Large intestine (tissue), 3 donors: ENCODE measurements around the gene SERPINA3. TPM values are rescaled to one million over a fixed set of nuclear protein-coding genes. Genes with fewer than 3 reads are reported as not detected.

Experiments used
- DNase-seq, 2 donors: peaks; one replicate each; pipeline versions ENCODE4 v3.0.0 to v3.0.0-alpha.2; 2013
- H3K27ac ChIP-seq: one replicate; pipeline ENCODE4 v1.5.1; 2013; ENCODE audit warnings: low read length
- H3K27me3 ChIP-seq: 2 replicates; pipeline ENCODE4 v1.6.1; 2013; ENCODE audit warnings: low read length; ENCODE audit not compliant: control insufficient read depth, insufficient read depth
- H3K36me3 ChIP-seq: 2 replicates; pipeline ENCODE4 v1.6.1; 2013; ENCODE audit warnings: low read length; ENCODE audit not compliant: control insufficient read depth, insufficient read depth
- H3K4me1 ChIP-seq: one replicate; pipeline ENCODE4 v1.6.1; 2013; ENCODE audit warnings: low read length; ENCODE audit not compliant: control insufficient read depth, insufficient read depth
- H3K4me3 ChIP-seq: one replicate; pipeline ENCODE4 v1.5.1; 2013; ENCODE audit warnings: low read length
- H3K9me3 ChIP-seq: one replicate; pipeline ENCODE4 v1.6.1; 2013; ENCODE audit warnings: mild to moderate bottlenecking, low read depth, low read length, moderate library complexity; ENCODE audit not compliant: control insufficient read depth
- WGBS: methylation state at CpG from one replicate; pipeline ENCODE4 v1.1.5; 2013; ENCODE audit warnings: low lambda C conversion rate; ENCODE audit not compliant: insufficient coverage; 5-methylcytosine and 5-hydroxymethylcytosine counted together
- polyA plus RNA-seq: library from polyadenylated mRNA; unstranded; fragments of 120-200 nt; gene quantifications from one replicate; pipeline ENCODE4 v1.2.1, GENCODE V29; 2013

SERPINA3 gene
- polyA plus RNA-seq, 1 donor: 0.51 TPM

DNA sequence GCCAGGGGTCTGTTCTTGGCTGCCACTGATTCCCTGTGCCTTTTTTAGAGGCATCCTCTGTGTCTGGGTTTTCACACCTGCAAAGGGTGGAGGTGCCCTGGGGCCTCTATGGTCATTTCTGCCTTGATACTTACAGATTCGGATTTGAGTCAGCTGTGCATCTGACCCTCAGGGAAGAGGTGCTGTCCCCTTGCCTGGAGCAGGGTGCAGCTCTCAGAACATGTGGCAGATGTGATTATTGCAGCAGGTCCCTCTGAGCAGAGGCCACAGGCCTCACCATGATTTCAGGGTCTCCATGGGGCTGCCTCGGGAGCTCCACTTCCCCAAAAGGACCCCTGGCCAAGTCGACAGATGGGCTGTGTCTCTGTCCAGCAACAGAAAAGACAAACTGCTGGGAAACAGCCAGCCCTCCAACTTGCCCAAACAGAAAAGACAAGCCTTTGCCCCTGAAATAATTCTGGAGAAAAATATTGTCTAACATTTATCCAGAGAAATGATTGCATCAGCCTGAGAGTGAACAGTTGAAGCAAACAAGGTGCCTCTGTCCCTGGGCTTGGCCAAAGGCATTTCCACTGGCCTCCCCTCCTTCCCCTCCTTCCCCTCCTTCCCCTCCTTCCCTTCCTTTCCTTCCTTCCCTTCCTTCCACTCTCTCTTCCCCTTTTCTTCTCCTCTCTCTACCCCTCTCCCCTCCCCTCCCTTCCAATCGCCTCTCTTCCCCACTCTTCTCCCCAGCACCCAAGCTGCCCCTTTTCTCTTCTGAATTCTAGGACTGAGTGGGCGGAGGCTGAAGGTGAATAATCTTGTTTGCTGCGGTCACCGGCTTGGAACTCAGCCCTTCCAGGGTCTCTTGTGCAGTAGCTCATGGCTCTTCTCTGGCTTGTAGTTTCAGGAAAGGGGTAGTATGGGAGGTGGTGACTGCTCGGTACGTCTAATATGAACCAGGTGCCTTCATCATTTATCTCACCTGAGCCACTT, 676 bp downstream of the SERPINA3 start:
- no peaks in the 10 kb centered on the region for H3K9me3 ChIP-seq
- peaks cover 3% of the 10 kb centered on the region for H3K4me1 ChIP-seq
- no peaks in the 10 kb centered on the region for H3K27me3 ChIP-seq
- 33% methylated on average over 2 of the region's 9 CpGs for WGBS
- DNase-seq: no peak
- H3K4me3 ChIP-seq: no peak overlapping the region
- no peaks in the 10 kb centered on the region for H3K36me3 ChIP-seq
- H3K27ac ChIP-seq: no peak overlapping the region

DNA sequence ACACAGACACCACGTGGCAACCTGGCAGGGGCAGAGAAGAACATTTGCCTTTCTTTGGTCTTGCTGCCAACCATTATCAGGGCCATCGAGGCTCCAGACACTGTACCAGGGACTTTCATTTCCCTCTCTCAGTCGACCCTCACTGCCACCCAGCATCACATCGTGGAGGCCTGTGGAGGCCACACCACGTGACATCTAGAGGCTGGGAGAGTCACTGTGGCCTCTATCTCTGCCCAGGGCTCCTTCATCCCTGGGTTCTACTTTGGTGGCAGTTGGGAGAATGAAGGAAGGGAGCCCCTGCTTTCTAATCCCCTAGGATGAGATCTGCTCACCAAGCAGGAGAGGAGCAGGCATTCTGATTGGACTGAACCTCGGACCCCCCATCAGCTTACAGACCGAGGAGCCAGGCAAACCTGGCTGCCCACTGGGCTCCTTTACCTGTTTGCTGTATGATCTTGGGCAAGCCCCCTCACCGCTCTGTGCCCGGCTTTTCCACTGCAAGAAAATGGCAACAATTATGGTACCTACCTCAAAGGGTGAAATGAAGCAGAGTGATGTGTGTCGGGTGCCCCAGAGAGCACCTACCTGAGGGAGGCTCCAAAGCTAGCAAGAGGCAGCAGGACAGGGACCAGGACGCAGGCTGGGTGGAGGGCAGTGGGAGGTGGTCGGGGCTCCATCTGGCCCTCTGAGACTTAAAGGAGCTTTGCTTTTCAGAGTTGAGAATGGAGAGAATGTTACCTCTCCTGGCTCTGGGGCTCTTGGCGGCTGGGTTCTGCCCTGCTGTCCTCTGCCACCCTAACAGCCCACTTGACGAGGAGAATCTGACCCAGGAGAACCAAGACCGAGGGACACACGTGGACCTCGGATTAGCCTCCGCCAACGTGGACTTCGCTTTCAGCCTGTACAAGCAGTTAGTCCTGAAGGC, 1.8 kb downstream of the SERPINA3 start:
- Histone ChIP-seq H3K27ac (no peak overlapping the region), H3K4me3 (no peak overlapping the region), H3K4me1 (peaks cover 3% of the 10 kb centered on the region), H3K27me3 (no peaks in the 10 kb centered on the region), H3K9me3 (peaks cover 8% of the 10 kb centered on the region), H3K36me3 (no peaks in the 10 kb centered on the region)
- DNase-seq: no peak
- no CpG with 5 or more reads among the region's 20 CpGs for WGBS

DNA sequence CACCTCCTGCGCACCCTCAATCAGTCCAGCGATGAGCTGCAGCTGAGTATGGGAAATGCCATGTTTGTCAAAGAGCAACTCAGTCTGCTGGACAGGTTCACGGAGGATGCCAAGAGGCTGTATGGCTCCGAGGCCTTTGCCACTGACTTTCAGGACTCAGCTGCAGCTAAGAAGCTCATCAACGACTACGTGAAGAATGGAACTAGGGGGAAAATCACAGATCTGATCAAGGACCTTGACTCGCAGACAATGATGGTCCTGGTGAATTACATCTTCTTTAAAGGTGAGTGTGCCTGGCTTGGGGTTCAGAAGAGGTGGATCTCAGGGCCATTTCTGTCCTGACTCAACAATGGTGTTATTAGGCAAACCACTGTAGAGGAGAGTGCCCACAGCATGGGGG, 2.6 kb downstream of the SERPINA3 start:
- no peak for DNase-seq
- Histone ChIP-seq H3K4me1 (no peaks in the 10 kb centered on the region), H3K36me3 (no peaks in the 10 kb centered on the region), H3K4me3 (no peak overlapping the region), H3K9me3 (peaks cover 13% of the 10 kb centered on the region), H3K27ac (no peak overlapping the region), H3K27me3 (no peaks in the 10 kb centered on the region)
- no CpG with 5 or more reads among the region's 7 CpGs for WGBS

DNA sequence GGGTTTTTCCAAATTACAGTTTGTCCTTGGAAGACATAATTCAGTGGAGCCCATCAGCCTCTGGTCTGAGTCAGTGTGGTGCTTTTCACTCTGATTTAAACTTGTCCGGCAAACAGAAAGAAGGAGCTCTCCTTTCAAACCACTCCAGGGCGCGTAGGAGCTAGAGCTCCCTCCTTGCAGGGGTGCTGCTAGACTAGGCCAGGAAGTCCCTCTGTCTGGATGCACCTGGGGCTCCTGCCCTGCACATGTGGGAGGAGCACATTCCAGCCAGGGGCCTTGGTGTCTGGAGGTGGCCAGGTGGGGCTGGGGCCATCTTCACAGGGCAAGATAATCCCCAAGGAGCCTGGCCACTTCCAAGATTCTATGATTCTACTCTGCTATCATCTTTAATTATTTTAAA, 3.1 kb downstream of the SERPINA3 start:
- Histone ChIP-seq H3K4me3 (no peak overlapping the region), H3K9me3 (peaks cover 13% of the 10 kb centered on the region), H3K36me3 (no peaks in the 10 kb centered on the region), H3K27me3 (no peaks in the 10 kb centered on the region), H3K4me1 (no peaks in the 10 kb centered on the region), H3K27ac (no peak overlapping the region)
- WGBS: no CpG with 5 or more reads among the region's 3 CpGs
- DNase-seq: no peak

DNA sequence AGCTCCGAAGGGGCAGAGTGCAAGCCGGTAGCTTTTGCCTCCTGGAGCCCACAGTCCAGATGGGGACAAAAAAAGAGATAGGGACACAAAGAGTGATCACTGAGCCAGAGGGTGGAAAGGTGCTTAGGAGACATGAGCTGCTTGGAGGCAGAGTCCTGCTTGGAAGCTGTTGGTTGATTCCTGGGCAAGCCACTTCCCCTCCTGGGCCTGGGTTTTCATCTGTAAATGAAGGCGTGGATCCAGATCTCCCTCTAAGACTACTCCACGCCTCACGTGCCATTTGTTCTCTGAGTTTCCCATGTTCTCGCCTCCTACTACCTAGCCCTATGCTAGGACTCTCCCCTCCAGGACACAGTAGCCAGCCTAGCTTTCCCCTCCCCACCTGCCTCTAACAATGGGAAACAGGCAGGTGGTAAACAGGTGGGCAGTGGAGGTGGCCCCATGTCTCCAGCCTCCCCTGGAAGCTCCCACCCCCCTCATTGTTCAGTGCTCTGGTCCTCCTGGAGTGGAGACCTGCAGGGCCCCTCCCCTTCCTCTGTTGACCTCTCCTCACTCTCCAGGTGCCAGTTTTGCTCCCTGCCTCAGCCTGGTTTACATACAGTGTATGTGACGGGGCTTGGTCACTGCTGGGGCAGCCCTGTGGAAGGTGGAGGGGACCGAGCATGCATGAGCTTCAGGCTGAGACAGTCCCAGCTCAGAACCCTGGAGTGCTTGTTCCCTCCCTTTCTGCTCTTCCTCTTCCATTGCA, 3.8 kb downstream of the SERPINA3 start:
- H3K4me3 ChIP-seq: no peak overlapping the region
- no peaks in the 10 kb centered on the region for H3K36me3 ChIP-seq
- H3K27me3 ChIP-seq: no peaks in the 10 kb centered on the region
- DNase-seq: no peak
- no peaks in the 10 kb centered on the region for H3K4me1 ChIP-seq
- H3K9me3 ChIP-seq: peaks cover 13% of the 10 kb centered on the region
- 100% methylated on average over 1 of the region's 8 CpGs for WGBS
- H3K27ac ChIP-seq: no peak overlapping the region

DNA sequence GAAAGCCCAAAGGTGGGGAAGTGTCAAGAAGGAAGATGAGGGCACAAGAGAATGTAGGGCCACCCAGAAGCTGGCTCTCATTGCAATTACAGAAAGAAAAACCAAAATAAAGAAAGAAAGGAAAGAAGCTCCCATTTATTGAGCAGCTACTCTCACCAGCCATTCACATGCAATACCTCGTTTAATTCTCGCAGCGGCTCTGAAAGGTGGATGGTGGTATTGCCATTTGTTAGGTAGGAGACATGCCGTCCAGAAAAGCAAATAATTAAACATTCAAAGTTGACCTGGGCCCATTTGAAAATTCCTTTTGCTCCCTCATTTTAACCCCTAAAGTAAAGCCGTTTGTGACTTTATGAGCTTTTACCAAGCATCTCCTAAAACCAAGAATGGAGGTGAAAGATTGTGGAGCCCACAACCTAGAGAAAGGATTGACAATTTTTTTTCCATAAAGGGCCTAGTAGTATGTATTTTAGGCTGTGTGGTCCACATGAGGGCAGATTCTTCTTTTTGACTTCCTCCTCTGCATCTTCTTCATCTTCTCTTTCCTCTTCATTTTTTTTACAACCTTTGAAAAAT, 5.3 kb downstream of the SERPINA3 start:
- 88% methylated on average over 1 of the region's 5 CpGs for WGBS
- Histone ChIP-seq H3K36me3 (no peaks in the 10 kb centered on the region), H3K4me1 (no peaks in the 10 kb centered on the region), H3K27ac (no peak overlapping the region), H3K9me3 (peaks cover 13% of the 10 kb centered on the region), H3K4me3 (no peak overlapping the region), H3K27me3 (no peaks in the 10 kb centered on the region)
- no peak for DNase-seq

DNA sequence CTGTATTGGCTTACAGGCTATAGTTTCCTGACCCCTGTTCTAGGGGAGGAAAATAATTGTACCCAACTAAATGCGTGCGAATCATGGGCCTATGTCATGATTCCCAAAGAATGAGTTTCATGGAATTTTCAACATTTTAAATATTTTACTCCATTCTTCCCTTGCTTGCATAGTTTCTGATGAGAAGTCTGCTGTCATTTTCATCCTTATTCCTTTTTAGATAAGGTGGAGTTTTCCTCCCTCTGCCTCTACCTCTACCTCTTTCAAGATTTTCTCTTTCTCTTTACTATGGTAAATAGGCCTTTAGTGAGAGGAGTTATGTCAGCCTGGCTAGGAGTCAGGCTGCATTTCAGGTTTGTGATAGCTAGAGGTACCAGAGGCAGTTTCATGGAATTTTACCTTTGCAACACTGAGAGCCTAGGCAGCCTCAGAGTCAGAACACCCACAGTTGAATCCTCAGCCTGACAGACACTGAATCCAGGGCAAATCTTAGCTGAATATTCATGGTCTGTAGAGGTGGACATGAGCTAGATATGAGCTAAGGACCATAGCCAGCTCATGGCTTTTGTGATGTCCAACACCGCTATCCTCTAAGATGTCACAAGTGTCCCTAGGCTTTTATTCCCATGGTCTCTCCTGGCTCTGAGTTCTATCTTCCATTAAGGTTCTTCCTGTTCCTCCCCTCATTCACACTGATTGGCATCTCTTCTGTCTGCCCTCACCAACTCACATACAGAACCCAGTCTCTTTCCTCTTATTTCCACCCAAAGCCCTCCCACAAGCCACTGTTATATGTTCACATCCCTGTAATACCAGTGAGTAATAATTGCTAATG, 6.0 kb downstream of the SERPINA3 start:
- no peak overlapping the region for H3K27ac ChIP-seq
- H3K36me3 ChIP-seq: no peaks in the 10 kb centered on the region
- H3K9me3 ChIP-seq: peaks cover 13% of the 10 kb centered on the region
- H3K27me3 ChIP-seq: no peaks in the 10 kb centered on the region
- WGBS: 100% methylated on average over 1 of the region's 3 CpGs
- no peaks in the 10 kb centered on the region for H3K4me1 ChIP-seq
- no peak for DNase-seq
- H3K4me3 ChIP-seq: no peak overlapping the region

DNA sequence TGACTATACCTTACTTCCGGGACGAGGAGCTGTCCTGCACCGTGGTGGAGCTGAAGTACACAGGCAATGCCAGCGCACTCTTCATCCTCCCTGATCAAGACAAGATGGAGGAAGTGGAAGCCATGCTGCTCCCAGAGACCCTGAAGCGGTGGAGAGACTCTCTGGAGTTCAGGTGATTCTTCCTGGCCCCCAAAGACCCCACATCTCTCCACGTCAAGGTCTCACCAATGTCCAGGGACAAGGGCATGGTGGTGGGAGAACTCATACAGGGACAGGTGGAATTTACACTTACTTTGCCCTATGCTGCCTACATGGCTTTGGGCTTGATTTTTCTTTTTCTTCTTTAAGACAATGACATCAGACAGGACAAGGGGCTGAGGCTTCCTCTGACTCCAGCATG, 7.1 kb downstream of the SERPINA3 start:
- Histone ChIP-seq H3K4me1 (no peaks in the 10 kb centered on the region), H3K4me3 (no peak overlapping the region), H3K27me3 (no peaks in the 10 kb centered on the region), H3K36me3 (no peaks in the 10 kb centered on the region), H3K27ac (no peak overlapping the region), H3K9me3 (peaks cover 13% of the 10 kb centered on the region)
- DNase-seq: no peak
- no CpG with 5 or more reads among the region's 6 CpGs for WGBS

DNA sequence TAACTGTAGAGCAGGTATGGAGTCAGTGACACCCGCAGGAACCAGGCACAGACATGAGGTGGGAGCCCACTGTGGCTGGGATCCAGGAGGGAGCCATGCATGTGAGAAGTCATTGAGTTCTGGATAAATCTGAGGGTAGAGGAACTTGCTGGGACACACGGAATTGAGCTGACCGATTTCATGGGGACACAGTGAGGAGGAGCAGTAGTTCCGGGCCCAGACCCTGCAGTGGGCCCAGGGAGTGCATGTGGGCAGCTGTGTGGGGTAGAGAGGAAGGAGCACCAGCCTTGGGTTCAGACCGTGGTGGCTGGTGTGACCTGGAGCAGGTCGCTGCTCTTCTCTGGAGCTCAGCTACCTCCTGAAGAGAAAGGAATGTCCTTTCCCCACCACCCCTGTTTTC, 8.4 kb downstream of the SERPINA3 start:
- Histone ChIP-seq H3K4me3 (no peak overlapping the region), H3K27me3 (no peaks in the 10 kb centered on the region), H3K4me1 (no peaks in the 10 kb centered on the region), H3K9me3 (peaks cover 13% of the 10 kb centered on the region), H3K36me3 (no peaks in the 10 kb centered on the region), H3K27ac (no peak overlapping the region)
- no peak for DNase-seq
- WGBS: 88% methylated on average over 3 of the region's 6 CpGs
